AG04450 (cell line): ENCODE results near the gene AGTPBP1. TPM values are rescaled to one million over a fixed set of nuclear protein-coding genes. Genes with fewer than 3 reads are reported as not detected.

Source experiments
- CTCF ChIA-PET: fragments of 300-600, 350-600 bp; formaldehyde crosslinking; extraction: SDS; loops from one replicate; lab custom pipeline; 2022; ENCODE audit warnings: antibody characterized with exemption, inconsistent platforms; lab: Charles Lee
- POLR2A ChIA-PET: fragments of 350-600 bp; formaldehyde crosslinking; extraction: SDS; loops from one replicate; lab custom pipeline; 2021; ENCODE audit warnings: antibody characterized with exemption, inconsistent platforms; lab: Yijun Ruan, JAX
- DNase-seq: peaks from one replicate; pipeline ENCODE4 v3.0.0-alpha.2; 2011; ENCODE audit warnings: low read depth, low spot score
- H3K27ac ChIP-seq: one replicate; pipeline ENCODE4 v1.5.1; 2012; ENCODE audit warnings: low read depth, low read length, control low read depth
- H3K27me3 ChIP-seq: one replicate; pipeline ENCODE4 v1.6.0; 2012; ENCODE audit warnings: low read length; ENCODE audit not compliant: control insufficient read depth, insufficient read depth
- H3K4me3 ChIP-seq: 2 replicates; pipeline ENCODE4 v1.5.1; 2011; ENCODE audit warnings: mild to moderate bottlenecking, low read depth, low read length, control low read depth
- H3K9me3 ChIP-seq: 2 replicates; pipeline ENCODE4 v1.5.1; 2012; ENCODE audit warnings: low read length; ENCODE audit not compliant: control insufficient read depth, insufficient read depth
- CTCF ChIP-seq: IDR thresholded peaks from 2 replicates; pipeline ENCODE4 v1.5.1; 2011; ENCODE audit warnings: low read depth, low read length, control low read depth, inconsistent platforms
- polyA plus RNA-seq: library from polyadenylated mRNA; depleted of rRNA; stranded (reverse); fragments of >200 nt; gene quantifications from 2 replicates; pipeline ENCODE4 v1.2.3, GENCODE V29; 2011

The AGTPBP1 gene
- polyA plus RNA-seq, 1 experiment, result 4.4 TPM

GRCh38 chr9:85610074-85610860 lies 131.5 kb downstream of the AGTPBP1 start:
- H3K4me3 ChIP-seq, result peak overlapping the region; percentile 50
- no peaks in the 10 kb centered on the region for H3K27me3 ChIP-seq
- H3K9me3 ChIP-seq, result no peaks in the 10 kb centered on the region
- peak; percentile 90 for TF ChIP-seq CTCF
- POLR2A ChIA-PET, result interaction anchor here (0.7 kb wide), 1 partner anchor 339 kb away, joined by 4 read pairs; no protein-coding TSS in a partner anchor
- peak; percentile 54 for DNase-seq
- no peak overlapping the region for H3K27ac ChIP-seq
- CTCF ChIA-PET, result interaction anchor here (0.5 to 4.5 kb wide), 58 partner anchors 9 to 1744 kb away, joined by 3 to 141 read pairs (median 5); no protein-coding TSS in a partner anchor

- Histone ChIP-seq H3K27me3 (no peaks in the 10 kb centered on the region), H3K27ac (no peak overlapping the region), H3K4me3 (no peak overlapping the region), H3K9me3 (no peaks in the 10 kb centered on the region)
- TF ChIP-seq CTCF, result no peak
- no peak for DNase-seq
- CTCF ChIA-PET, result no interaction called here
- POLR2A ChIA-PET, result no interaction called here
Measured at GRCh38 chr9:85605905-85606304, 135.8 kb downstream of the AGTPBP1 start.

DNA sequence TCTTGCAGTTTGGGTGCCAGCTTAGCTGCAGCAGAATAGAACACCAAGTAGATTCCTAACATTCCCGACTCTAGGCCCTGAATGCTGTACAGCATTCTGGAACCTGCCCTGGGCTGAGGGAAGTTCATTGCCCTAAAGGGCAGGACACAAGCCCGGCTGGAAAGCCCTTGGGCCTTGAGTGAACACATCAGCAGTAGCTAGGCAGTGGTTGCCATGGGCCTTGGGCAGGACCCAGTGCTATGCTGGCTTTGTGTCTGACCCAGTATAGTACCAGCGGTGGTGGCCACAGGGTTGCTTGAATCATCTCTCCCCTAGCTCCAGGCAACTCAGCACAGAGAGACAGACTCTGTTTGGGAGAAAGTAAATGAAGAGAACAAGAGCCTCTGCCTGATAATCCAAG lies 137.8 kb downstream of the AGTPBP1 start:
- no peak for TF ChIP-seq CTCF
- ChIA-PET POLR2A (no interaction called here), CTCF (no interaction called here)
- no peak overlapping the region for H3K27ac ChIP-seq
- H3K27me3 ChIP-seq, result no peaks in the 10 kb centered on the region
- H3K9me3 ChIP-seq, result no peaks in the 10 kb centered on the region
- no peak overlapping the region for H3K4me3 ChIP-seq
- no peak for DNase-seq

- no peak for DNase-seq
- Histone ChIP-seq H3K4me3 (no peak overlapping the region), H3K9me3 (no peaks in the 10 kb centered on the region), H3K27me3 (no peaks in the 10 kb centered on the region), H3K27ac (no peak overlapping the region)
- ChIA-PET POLR2A (no interaction called here), CTCF (interaction anchor here (2.4 kb wide), 1 partner anchor 8 kb away, joined by 16 read pairs; no protein-coding TSS in a partner anchor)
- no peak for TF ChIP-seq CTCF
Measured at GRCh38 chr9:85602742-85603141, 139.0 kb downstream of the AGTPBP1 start.

DNA sequence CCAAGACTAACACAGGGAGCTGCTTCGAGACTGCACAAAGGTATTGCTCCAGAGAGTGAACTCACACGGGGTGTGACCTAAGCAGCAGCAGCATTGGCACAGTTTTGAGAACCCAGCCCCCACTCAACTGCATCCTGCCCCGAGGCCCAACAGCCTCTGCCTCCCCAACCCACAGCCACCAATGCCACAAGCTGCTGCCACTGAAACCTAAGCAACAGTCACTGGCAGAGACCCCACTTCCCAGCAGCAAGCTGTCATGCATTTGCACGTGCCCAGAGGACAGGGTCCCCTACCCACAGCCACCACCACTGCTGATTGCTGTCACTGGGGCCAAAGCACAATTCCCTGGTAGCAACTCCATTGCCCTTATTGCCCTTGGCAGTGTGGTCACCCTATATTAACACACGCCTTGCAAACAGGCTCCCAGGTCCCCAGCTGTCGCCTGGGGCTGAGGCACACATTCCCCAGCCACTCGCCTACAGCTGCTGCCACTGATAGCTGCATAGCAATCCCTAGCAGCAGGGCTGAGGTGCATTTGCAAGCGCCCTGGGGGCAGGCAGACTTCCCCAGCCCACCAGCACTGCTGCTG lies 141.0 kb downstream of the AGTPBP1 start:
- H3K4me3 ChIP-seq, result no peak overlapping the region
- H3K27me3 ChIP-seq, result no peaks in the 10 kb centered on the region
- no peak overlapping the region for H3K27ac ChIP-seq
- no peaks in the 10 kb centered on the region for H3K9me3 ChIP-seq
- ChIA-PET CTCF (interaction anchor here (2.4 kb wide), 1 partner anchor 10 kb away, joined by 16 read pairs; no protein-coding TSS in a partner anchor), POLR2A (no interaction called here)
- DNase-seq, result no peak
- TF ChIP-seq CTCF, result no peak
